ENCODE measurements around the gene MANF.
"Not testable (repeated sequence)": the region's sequence is repeated elsewhere in the genome, so short reads cannot be mapped to it uniquely, and the experiment has no call there.

Gene MANF

GRCh38 chr3:51373658-51374421 lies 11.3 kb upstream of the MANF start:
- DNase-seq: no peak

- no peak for DNase-seq
These were observed 10.6 kb upstream of the MANF start for GRCh38 chr3:51374456-51374855.

GRCh38 chr3:51375136-51375535 lies 10.0 kb upstream of the MANF start:
- no peak for DNase-seq

- DNase-seq: no peak
These were observed 9.5 kb upstream of the MANF start for GRCh38 chr3:51375571-51375970.

- no peak for DNase-seq
These were observed 7.0 kb upstream of the MANF start for GRCh38 chr3:51378065-51378464.

- DNase-seq: no peak
These were observed 6.4 kb upstream of the MANF start for GRCh38 chr3:51378726-51379125.

GRCh38 chr3:51379301-51379700 lies 5.8 kb upstream of the MANF start:
- DNase-seq: no peak

GRCh38 chr3:51379746-51380455 lies 5.2 kb upstream of the MANF start:
- DNase-seq: no peak

- DNase-seq: no peak
These were observed 4.3 kb upstream of the MANF start for GRCh38 chr3:51380601-51381332.

- DNase-seq: no peak
These were observed 3.8 kb upstream of the MANF start for GRCh38 chr3:51381333-51381705.

- DNase-seq: no peak
These were observed 2.9 kb upstream of the MANF start for GRCh38 chr3:51382076-51382745.

GRCh38 chr3:51382947-51383578 lies 2.0 kb upstream of the MANF start:
- no peak for DNase-seq

- DNase-seq: no peak
These were observed 901 bp upstream of the MANF start for GRCh38 chr3:51384055-51384725.

- no peak for DNase-seq
These were observed 565 bp downstream of the MANF start for GRCh38 chr3:51385621-51386091.

GRCh38 chr3:51386159-51386851 lies 1.2 kb downstream of the MANF start:
- DNase-seq: no peak

- DNase-seq: no peak
These were observed 1.8 kb downstream of the MANF start for GRCh38 chr3:51386852-51387229.

- not testable (repeated sequence) for DNase-seq
These were observed 2.2 kb downstream of the MANF start for GRCh38 chr3:51387281-51387680.

GRCh38 chr3:51388286-51389029 lies 3.4 kb downstream of the MANF start:
- DNase-seq: no peak

- no peak for DNase-seq
These were observed 4.5 kb downstream of the MANF start for GRCh38 chr3:51389423-51390183.

All from amniotic stem cell (primary cell).